ENCODE data around the gene STAC3.

GRCh38 chr12:57194253-57194652 lies 56.7 kb downstream of the STAC3 start:
- TF ChIP-seq CTCF (IDR thresholded peaks at IDR 0.05) (no peak), POLR2A (IDR thresholded peaks at IDR 0.05) (no peak), POLR2AphosphoS5 (IDR thresholded peaks at IDR 0.05) (no peak)

All from prostate gland (tissue), 2 donors.